GM21515 (cell line): Measurements from ENCODE around the gene ITPRID1.

Experiments used
- ATAC-seq: cut with Tn5 transposase; IDR thresholded peaks from one replicate; pipeline ENCODE4 v1.9.1; 2021; ENCODE audit not compliant: unreplicated experiment

ITPRID1 gene

DNA sequence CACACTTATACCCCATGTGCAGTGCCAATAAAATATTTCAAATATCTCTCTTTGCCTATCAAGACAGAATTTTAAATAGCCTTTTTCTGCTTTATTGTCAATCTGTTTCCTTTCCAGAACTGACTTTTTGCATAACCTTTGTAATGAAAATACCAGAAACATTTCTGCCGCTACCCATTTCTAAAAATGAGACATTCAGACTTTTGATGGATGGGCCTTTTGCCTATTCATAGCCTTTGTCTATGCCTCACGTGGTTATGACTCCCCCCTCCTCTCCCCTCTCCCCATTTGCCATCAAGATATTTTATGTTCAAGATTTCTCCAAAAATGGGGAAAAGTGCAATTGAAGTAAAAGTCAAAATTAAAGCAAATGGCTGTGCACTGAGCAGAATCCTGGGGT lies 179.0 kb downstream of the ITPRID1 start:
- no peak for ATAC-seq

DNA sequence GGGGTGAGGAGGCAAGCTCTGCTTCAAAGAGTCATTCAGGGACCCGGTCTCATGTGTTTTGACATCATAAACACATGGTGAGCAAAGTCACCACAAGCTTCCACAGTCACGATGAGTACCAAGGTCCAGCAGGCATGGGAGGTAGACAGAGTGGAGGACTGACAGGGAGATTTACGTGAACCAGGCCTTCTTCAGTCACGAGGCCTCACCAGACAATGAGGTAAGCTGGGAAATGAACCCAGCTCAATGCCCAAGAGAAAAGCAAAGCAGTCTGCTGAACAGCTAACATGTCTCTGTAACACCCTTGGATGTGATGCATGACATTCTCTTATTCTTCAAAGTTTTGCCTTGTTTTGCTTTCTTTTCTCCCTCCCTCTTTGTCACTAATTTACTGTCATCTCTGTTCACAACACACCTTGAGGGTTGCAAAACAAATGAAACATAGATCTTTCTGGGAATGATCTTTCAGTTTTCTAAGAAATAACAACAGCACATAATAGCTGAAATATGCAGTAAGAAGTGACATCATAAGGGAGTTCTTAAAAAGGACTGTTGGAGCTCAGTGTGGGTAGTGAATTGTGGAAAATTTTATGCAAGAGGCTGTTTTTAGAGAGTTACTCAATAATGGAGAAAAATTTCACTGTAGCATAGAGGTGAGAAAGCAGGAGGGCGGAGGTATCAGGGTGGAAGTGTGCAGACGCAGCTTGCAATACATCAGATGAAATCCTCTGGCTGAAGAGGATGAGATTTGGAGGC lies 182.1 kb downstream of the ITPRID1 start:
- no peak for ATAC-seq

DNA sequence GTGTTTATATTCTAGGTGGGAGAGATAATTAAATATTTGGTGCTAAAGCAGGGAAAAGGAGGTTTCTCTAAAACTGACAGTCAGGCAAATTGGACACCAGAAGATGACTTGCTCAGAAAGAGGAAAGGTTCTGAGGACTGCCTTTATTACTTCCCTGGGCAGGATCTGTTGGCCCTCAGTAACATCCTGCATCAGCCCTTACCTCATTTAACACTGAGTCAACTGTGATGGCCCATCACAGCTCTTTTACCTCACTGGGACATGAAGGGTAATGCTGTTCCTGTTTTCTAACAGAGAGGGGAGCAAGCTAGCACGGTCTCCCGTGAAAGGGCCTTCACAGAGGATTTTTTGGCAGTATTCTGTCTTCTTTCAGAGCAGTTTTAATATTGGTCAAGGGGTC lies 185.2 kb downstream of the ITPRID1 start:
- no peak for ATAC-seq

DNA sequence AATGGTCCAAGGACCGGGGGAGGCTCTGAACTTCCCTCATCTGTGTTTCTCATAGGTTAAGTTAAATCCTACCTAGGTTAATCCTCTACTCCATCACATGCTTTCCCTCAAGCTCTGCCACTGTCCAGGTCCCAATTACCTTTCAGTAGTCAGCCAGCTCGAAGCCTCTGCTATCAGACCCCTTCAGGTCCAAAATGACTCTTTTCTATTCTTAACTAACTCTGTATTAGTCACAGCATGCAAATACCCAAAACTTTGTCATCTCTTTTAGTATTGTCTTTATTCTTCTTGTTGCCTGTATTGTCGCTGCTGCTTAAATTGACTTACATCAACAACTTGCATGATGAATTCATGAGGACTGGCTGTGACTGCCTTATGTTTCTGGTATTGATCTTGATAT lies 188.5 kb downstream of the ITPRID1 start:
- ATAC-seq: no peak

DNA sequence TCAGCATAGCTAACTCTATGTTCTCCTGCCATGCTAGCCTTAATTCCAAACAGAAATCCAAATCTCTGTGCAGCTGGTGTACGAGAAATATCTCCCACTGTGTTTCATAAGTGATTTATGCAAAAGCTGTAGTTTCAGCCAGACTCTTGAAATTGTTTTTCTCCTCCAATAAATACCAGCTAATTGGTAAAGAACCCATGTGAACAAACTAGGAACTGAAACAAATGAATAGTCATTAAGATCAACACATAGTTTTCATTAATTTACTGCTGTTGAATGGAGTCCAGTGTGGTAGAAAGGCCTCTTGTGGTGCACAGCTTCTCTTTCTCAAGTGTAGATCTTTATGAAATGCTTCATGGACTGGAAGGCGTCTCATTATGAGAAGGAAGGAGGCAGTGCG lies 191.5 kb downstream of the ITPRID1 start:
- ATAC-seq: peak; percentile 58

DNA sequence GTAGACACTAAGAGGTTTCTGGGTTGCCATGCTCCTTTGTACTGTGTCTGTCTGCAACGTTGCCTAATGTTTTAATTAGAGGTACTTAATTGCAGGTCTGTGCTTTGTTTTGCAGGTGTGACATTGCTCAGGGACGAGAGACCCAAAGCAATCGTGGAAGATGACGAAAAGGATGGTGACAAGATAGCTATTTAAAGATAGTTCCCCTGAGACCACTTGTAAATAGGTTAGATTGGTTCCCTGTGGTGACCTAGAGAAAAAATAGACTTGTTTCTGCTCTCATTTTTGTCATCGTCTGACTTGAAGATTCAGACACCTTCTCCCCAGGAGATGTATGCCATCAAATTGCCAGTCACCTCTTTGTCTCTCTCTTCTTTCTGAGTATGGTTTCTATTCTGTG lies 193.2 kb downstream of the ITPRID1 start:
- no peak for ATAC-seq
